GM21423 (cell line): ENCODE data around the gene RIMS4.

Experiments used
- ATAC-seq: cut with Tn5 transposase; IDR thresholded peaks from one replicate; pipeline ENCODE4 v1.9.1; 2021; ENCODE audit warnings: mild to moderate bottlenecking, moderate library complexity; ENCODE audit not compliant: unreplicated experiment

RIMS4 gene

GRCh38 chr20:44703956-44704488 is 106.3 kb downstream of the RIMS4 start:
- ATAC-seq = no peak

- no peak for ATAC-seq
These were observed 107.0 kb downstream of the RIMS4 start for GRCh38 chr20:44703183-44703925.

- peak; percentile 79 for ATAC-seq
These were observed 107.6 kb downstream of the RIMS4 start for GRCh38 chr20:44702776-44703175.

GRCh38 chr20:44701858-44702256 is 108.5 kb downstream of the RIMS4 start:
- ATAC-seq = no peak
